Tibial artery (tissue), 4 donors: ENCODE results near the gene ZKSCAN5.

Source experiments
- DNase-seq, 2 donors: peaks; one replicate each; pipeline ENCODE4 v3.0.0-alpha.2; 2019
- H3K27ac ChIP-seq, 2 donors: fragments of 200-600 bp; sonication (generic) in 1 of 2; 1 replicate in 1 of 2; 2 replicates in 1 of 2; pipeline ENCODE4 v1.5.1; 2018 to 2019; ENCODE audit warnings: mild to moderate bottlenecking in 1 of 2
- H3K27me3 ChIP-seq, 2 donors: fragments of 200-600 bp; sonication (generic) in 1 of 2; one replicate each; pipeline versions ENCODE4 v1.5.1 to v1.6.0; 2016 to 2019
- H3K36me3 ChIP-seq, 3 donors: fragments of 200-600 bp; sonication (generic) in 2 of 3; one replicate each; pipeline ENCODE4 v1.5.1; 2016 to 2019; ENCODE audit warnings: mild to moderate bottlenecking in 2 of 3
- H3K4me1 ChIP-seq, 4 donors: fragments of 200-600 bp; sonication (generic) in 2 of 4; 1 replicate in 3 of 4; 2 replicates in 1 of 4; pipeline ENCODE4 v1.5.1; 2016 to 2019
- H3K4me3 ChIP-seq, 2 donors: fragments of 200-600 bp; sonication (generic) in 1 of 2; 1 replicate in 1 of 2; 2 replicates in 1 of 2; pipeline ENCODE4 v1.5.1; 2018 to 2019; ENCODE audit warnings: mild to moderate bottlenecking in 2 of 2
- H3K9me3 ChIP-seq, 3 donors: fragments of 200-600 bp; sonication (generic) in 1 of 3; one replicate each; pipeline ENCODE4 v1.5.1; 2016 to 2019
- CTCF ChIP-seq, 2 experiments: fragments of 200-600 bp in 1 of 2; fragments of 450-650 bp in 1 of 2; IDR thresholded peaks; one replicate each; pipeline ENCODE4 v1.5.1; 2017 to 2019; ENCODE audit warnings: antibody characterized with exemption in 2 of 2, mild to moderate bottlenecking in 1 of 2, moderate library complexity in 1 of 2
- intact Hi-C: fragments of 100-400 bp; cut with DNase I; formaldehyde crosslinking; loops from one replicate; pipeline ENCODE4 v1.15.0; 2023; ENCODE audit warnings: low total_unique reads

The ZKSCAN5 gene

GRCh38 chr7:99554939-99555338 is 50.5 kb downstream of the ZKSCAN5 start:
- TF ChIP-seq CTCF (IDR thresholded peaks at IDR 0.05), result no peak
- DNase-seq, result no peak
- no peak overlapping the region for H3K4me3 ChIP-seq
- H3K27ac ChIP-seq, result no peak overlapping the region
- intact Hi-C loops, result loop anchor here (5.0 kb wide), 2 partner anchors 53 to 1273 kb away; partner anchors contain the start of genes BRI3, ZKSCAN5 and ZNF394
- no peaks in the 10 kb centered on the region for H3K9me3 ChIP-seq
- H3K36me3 ChIP-seq, result peaks cover 0 to 25% (median 4%) of the 10 kb centered on the region in 3 donors
- H3K27me3 ChIP-seq, result no peaks in the 10 kb centered on the region
- peaks cover 0 to 39% (median 35%) of the 10 kb centered on the region in 4 donors for H3K4me1 ChIP-seq

- Histone ChIP-seq H3K36me3 (peaks cover 16 to 44% (median 24%) of the 10 kb centered on the region in 3 donors), H3K27ac (peak overlapping the region; percentile 97), H3K4me3 (peak overlapping the region; percentile 86 to 88), H3K9me3 (no peaks in the 10 kb centered on the region), H3K27me3 (no peaks in the 10 kb centered on the region), H3K4me1 (peaks cover 0 to 36% (median 32%) of the 10 kb centered on the region in 4 donors)
- intact Hi-C loops, result loop anchor here (5.0 kb wide), 1 partner anchor 55 kb away; the partner anchor contains the start of genes ZKSCAN5 and ZNF394
- no peak for TF ChIP-seq CTCF (IDR thresholded peaks at IDR 0.05)
- peak in 1 of 2 donors; percentile 16 for DNase-seq
Measured at GRCh38 chr7:99557196-99557607, 52.7 kb downstream of the ZKSCAN5 start.

- TF ChIP-seq CTCF (IDR thresholded peaks at IDR 0.05), result no peak
- no peak for DNase-seq
- Histone ChIP-seq H3K27me3 (no peaks in the 10 kb centered on the region), H3K4me1 (peaks cover 0 to 38% (median 27%) of the 10 kb centered on the region in 4 donors), H3K4me3 (peak overlapping the region; percentile 86 to 88), H3K27ac (peak overlapping the region; percentile 97), H3K36me3 (peaks cover 23 to 52% (median 27%) of the 10 kb centered on the region in 3 donors), H3K9me3 (no peaks in the 10 kb centered on the region)
- intact Hi-C loops, result loop anchor here (5.0 kb wide), 1 partner anchor 56 kb away; the partner anchor contains the start of genes ZKSCAN5 and ZNF394
Measured at GRCh38 chr7:99557940-99558305, 53.5 kb downstream of the ZKSCAN5 start.

GRCh38 chr7:99558306-99559174 is 54.1 kb downstream of the ZKSCAN5 start, which contains the start of gene ZNF655:
Gene ZNF655 (plus strand): TSS chr7:99558642. CDS start chr7:99560560, 1,918 bp downstream.
- no peaks in the 10 kb centered on the region for H3K9me3 ChIP-seq
- intact Hi-C loops, result loop anchor here (5.0 kb wide), 1 partner anchor 56 kb away; the partner anchor contains the start of genes ZKSCAN5 and ZNF394
- peaks cover 0 to 38% (median 27%) of the 10 kb centered on the region in 4 donors for H3K4me1 ChIP-seq
- peak within 1 kb of the TSS; percentile 86 to 88 for H3K4me3 ChIP-seq
- no peaks in the 10 kb centered on the region for H3K27me3 ChIP-seq
- peak within 1 kb of the TSS; percentile 97 for H3K27ac ChIP-seq
- no peak for TF ChIP-seq CTCF (IDR thresholded peaks at IDR 0.05)
- peak; percentile 93 to 96 for DNase-seq
- H3K36me3 ChIP-seq, result peaks cover 28 to 58% (median 31%) of the 10 kb centered on the region in 3 donors

GRCh38 chr7:99559175-99559915 is 54.9 kb downstream of the ZKSCAN5 start:
- H3K4me3 ChIP-seq, result peak overlapping the region; percentile 86 to 88
- no peaks in the 10 kb centered on the region for H3K9me3 ChIP-seq
- intact Hi-C loops, result loop anchor here (5.0 kb wide), 1 partner anchor 57 kb away; the partner anchor contains the start of genes ZKSCAN5 and ZNF394
- DNase-seq, result no peak
- no peaks in the 10 kb centered on the region for H3K27me3 ChIP-seq
- peaks cover 33 to 66% (median 36%) of the 10 kb centered on the region in 3 donors for H3K36me3 ChIP-seq
- peak overlapping the region; percentile 97 for H3K27ac ChIP-seq
- TF ChIP-seq CTCF (IDR thresholded peaks at IDR 0.05), result no peak
- H3K4me1 ChIP-seq, result peaks cover 0 to 38% (median 27%) of the 10 kb centered on the region in 4 donors
